ENCODE measurements around the gene LCE2B.

Gene LCE2B

DNA sequence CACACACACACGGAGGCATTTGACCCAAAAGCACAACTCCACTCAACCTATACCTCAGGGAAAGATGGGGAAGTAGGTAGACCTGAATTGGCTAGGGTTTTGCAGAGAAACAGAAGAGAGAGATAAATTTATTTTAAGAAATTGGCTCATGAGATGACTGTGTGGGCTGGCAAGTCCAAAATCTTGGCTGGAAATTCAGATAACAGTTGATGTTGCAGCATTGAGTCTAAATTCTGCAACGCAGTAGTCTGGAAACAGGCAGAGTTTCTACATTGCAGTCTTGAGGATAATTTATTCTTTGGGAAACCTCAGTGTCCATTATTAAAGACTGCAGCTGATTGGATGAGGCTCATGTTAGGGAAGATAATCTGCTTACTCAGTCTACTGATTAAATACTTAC, 4.3 kb upstream of the LCE2B start:
- no peak overlapping the region for H3K4me3 ChIP-seq (replicated peaks; ENCODE audit: low read depth, low read length)
- DNase-seq (ENCODE audit: extremely low read depth, low read depth) = no peak
- TF ChIP-seq, protein P1, sequence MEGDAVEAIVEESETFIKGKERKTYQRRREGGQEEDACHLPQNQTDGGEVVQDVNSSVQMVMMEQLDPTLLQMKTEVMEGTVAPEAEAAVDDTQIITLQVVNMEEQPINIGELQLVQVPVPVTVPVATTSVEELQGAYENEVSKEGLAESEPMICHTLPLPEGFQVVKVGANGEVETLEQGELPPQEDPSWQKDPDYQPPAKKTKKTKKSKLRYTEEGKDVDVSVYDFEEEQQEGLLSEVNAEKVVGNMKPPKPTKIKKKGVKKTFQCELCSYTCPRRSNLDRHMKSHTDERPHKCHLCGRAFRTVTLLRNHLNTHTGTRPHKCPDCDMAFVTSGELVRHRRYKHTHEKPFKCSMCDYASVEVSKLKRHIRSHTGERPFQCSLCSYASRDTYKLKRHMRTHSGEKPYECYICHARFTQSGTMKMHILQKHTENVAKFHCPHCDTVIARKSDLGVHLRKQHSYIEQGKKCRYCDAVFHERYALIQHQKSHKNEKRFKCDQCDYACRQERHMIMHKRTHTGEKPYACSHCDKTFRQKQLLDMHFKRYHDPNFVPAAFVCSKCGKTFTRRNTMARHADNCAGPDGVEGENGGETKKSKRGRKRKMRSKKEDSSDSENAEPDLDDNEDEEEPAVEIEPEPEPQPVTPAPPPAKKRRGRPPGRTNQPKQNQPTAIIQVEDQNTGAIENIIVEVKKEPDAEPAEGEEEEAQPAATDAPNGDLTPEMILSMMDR (IDR thresholded peaks at IDR 0.05; ENCODE audit: low read depth, low read length, missing control alignments) = no peak

GRCh38 chr1:152683846-152684245, 2.1 kb upstream of the LCE2B start:
- TF ChIP-seq, protein P1 (IDR thresholded peaks at IDR 0.05; ENCODE audit: low read depth, low read length, missing control alignments) = no peak
- no peak overlapping the region for H3K4me3 ChIP-seq (replicated peaks; ENCODE audit: low read depth, low read length)
- no peak for DNase-seq (ENCODE audit: extremely low read depth, low read depth)

- no peak within 1 kb of the TSS for H3K4me3 ChIP-seq (replicated peaks; ENCODE audit: low read depth, low read length)
- TF ChIP-seq, protein P1 (IDR thresholded peaks at IDR 0.05; ENCODE audit: low read depth, low read length, missing control alignments) = no peak
- no peak for DNase-seq (ENCODE audit: extremely low read depth, low read depth)
These were observed 12.0 kb downstream of the LCE2B start, which contains the start of gene LCE2A for GRCh38 chr1:152697701-152698600. TSS of gene LCE2A (plus strand) at chr1:152698345. CDS start at chr1:152698902, 557 bp downstream.

DNA sequence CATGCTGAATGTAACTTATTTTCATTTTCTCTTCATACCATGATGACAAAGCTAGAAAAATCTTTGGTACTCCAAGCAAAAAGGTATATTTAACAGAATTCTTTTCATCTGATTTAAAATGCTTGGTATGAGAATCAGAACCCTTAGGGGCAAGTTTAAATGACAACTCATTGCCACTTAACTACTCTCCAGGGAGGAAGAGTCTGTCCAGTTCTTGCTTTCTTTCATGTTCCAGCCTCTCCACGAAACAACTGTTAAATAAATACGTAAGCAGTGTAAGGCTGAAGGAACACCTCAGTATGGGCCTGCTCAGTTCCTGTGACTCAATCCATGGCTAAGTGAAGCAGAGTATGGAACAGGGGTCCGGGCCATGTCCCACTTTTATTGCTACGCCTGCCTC, 13.8 kb downstream of the LCE2B start:
- DNase-seq (ENCODE audit: extremely low read depth, low read depth) = no peak
- H3K4me3 ChIP-seq (replicated peaks; ENCODE audit: low read depth, low read length) = no peak overlapping the region
- TF ChIP-seq, protein P1 (IDR thresholded peaks at IDR 0.05; ENCODE audit: low read depth, low read length, missing control alignments) = no peak

- H3K4me3 ChIP-seq (replicated peaks; ENCODE audit: low read depth, low read length) = no peak within 1 kb of the TSS
- no peak for DNase-seq (ENCODE audit: extremely low read depth, low read depth)
- TF ChIP-seq, protein P1 (IDR thresholded peaks at IDR 0.05; ENCODE audit: low read depth, low read length, missing control alignments) = no peak
These were observed 21.9 kb downstream of the LCE2B start, which contains the start of gene LCE4A for GRCh38 chr1:152707860-152708259. TSS of gene LCE4A (plus strand) at chr1:152708160. CDS start at chr1:152709076, 916 bp downstream.

GRCh38 chr1:152718238-152718637, 32.3 kb downstream of the LCE2B start:
- no peak for DNase-seq (ENCODE audit: extremely low read depth, low read depth)
- no peak overlapping the region for H3K4me3 ChIP-seq (replicated peaks; ENCODE audit: low read depth, low read length)
- TF ChIP-seq, protein P1 (IDR thresholded peaks at IDR 0.05; ENCODE audit: low read depth, low read length, missing control alignments) = no peak

Measured in HFF-Myc (cell line).